ENCODE data around the gene NHLH2.

The NHLH2 gene

GRCh38 chr1:115796897-115797296, 44.0 kb downstream of the NHLH2 start:
- DNase-seq: no peak

DNA sequence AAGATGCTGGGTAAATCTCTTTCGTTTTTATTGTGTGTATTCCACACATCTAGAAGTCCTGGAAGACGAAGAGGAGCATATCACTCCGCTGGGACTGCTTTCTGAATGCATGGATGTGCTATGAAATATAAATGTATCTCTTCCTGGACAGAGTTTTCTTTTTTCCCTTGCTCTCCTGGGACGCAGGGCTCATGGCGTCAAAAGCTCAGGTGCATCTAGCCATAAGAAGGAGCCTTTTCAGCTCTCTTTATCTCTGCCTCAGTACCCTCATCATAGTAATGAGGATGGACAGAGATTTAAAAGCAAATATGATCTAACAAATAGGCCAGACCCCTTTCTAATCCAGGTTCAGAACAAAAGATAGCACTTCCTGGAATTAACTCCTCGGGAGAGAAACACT, 44.9 kb downstream of the NHLH2 start:
- no peak for DNase-seq

DNA sequence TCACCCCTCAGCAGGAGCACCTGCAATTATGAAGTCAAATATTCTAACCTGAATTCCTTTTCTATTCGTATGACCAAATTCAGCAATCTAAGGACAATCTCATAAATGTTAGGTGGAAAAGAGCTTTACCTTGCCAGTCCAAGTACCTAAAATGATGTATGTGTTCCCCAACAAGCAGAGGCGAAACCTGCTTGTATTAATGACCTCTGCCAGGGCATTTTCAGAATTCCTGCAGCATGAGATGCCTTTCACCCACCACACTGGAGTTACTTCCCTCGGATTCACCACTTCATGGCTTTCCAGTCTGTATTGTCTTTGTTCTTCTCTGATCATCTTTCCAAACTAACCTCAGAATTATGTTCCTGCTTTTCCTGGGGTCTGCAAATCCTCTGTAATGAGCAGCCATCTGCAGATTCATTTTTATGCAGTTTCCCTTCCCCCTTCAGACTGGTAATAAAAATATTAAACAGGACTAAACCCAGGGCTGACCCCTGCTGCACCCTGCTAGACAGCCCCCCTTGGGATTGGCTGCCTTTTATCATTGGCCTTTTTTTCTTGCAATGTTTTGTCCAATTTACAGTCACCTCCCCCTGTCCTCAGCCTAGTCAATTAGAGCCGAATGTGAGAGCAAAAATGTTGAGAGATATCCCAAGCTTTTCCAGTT, 45.8 kb downstream of the NHLH2 start:
- DNase-seq: no peak

GRCh38 chr1:115793162-115793561, 47.8 kb downstream of the NHLH2 start:
- no peak for DNase-seq

GRCh38 chr1:115791816-115792215, 49.1 kb downstream of the NHLH2 start:
- DNase-seq: no peak

DNA sequence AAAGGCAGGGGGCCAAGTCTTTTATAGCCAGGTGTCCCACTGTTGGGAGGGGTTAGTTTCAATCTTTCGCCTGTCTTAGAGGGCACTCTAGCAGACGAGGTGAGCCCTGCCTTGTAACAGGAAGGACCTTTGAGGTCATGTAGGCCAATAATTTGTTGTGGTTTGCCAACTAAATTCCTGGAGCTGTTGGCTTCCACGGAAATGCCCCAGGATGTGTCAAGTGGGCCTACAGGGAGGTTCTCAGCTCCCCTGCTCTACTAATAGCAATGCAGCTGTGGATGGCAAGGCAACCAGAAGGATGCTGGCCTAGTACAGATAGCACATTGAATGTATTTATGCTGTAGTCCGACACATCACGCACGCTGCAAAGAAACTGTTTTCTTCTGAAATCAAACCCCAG, 50.1 kb downstream of the NHLH2 start:
- no peak for DNase-seq

DNA sequence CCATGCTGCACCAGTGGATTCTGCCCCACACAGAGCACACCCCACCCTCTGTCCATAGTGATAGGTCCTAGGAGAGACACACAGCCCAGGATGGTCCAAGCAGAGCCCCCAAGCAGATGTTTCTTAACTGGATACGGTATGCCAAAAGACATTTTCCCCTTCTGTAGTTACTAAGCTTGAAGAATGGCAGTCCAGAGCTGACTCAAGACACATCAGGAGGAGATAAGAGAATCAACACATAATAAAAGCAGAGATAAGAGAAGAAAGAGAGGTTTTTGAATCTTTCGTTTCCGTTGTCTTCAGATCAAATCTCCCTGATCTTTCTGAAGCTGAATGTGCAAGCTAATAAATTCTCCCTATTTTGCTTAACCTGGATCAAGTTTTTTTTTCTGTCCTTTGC, 50.6 kb downstream of the NHLH2 start:
- no peak for DNase-seq
